ENCODE data around the gene TRPM5.

DNA sequence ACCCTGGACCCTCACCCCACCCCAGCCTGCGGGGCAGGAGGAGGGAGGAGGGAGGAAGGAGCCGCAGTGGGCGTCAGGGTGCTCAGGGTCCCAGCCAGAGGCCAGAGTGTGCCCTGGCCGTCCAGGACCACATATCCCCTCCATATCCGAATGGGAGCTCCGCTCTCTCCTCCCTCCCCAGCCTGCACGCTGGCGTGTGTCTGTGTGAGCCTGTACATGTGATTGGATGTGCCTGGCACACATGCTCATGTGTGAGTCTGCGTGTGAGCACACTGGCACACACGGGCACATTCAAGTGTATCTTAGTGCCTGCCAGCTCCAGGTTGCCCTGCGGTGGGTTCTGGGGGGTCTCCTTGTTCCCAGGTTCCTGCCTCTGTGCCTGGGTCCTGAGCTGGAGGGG is 35.6 kb downstream of the TRPM5 start:
- TF ChIP-seq, protein P1, sequence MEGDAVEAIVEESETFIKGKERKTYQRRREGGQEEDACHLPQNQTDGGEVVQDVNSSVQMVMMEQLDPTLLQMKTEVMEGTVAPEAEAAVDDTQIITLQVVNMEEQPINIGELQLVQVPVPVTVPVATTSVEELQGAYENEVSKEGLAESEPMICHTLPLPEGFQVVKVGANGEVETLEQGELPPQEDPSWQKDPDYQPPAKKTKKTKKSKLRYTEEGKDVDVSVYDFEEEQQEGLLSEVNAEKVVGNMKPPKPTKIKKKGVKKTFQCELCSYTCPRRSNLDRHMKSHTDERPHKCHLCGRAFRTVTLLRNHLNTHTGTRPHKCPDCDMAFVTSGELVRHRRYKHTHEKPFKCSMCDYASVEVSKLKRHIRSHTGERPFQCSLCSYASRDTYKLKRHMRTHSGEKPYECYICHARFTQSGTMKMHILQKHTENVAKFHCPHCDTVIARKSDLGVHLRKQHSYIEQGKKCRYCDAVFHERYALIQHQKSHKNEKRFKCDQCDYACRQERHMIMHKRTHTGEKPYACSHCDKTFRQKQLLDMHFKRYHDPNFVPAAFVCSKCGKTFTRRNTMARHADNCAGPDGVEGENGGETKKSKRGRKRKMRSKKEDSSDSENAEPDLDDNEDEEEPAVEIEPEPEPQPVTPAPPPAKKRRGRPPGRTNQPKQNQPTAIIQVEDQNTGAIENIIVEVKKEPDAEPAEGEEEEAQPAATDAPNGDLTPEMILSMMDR (IDR thresholded peaks at IDR 0.05), result no peak
- no peak for TF ChIP-seq POLR2AphosphoS5 (IDR thresholded peaks at IDR 0.05)
- no peak for TF ChIP-seq EP300 (IDR thresholded peaks at IDR 0.05)

All from stomach (tissue), 4 donors.